ENCODE results near the gene ALK. TPM values are rescaled to one million over a fixed set of nuclear protein-coding genes. Genes with fewer than 3 reads are reported as not detected.

The ALK gene
- total RNA-seq, 2 donors from 2014 or later = under 0.01 to 0.26 TPM

GRCh38 chr2:29676886-29677453 is 244.4 kb downstream of the ALK start:
- DNase-seq = no peak
- intact Hi-C loops (cut with DNase I) = no loop called here
- TF ChIP-seq CTCF (IDR thresholded peaks at IDR 0.05) (no peak), POLR2A (IDR thresholded peaks at IDR 0.05) (no peak)

GRCh38 chr2:29664578-29664977 is 256.8 kb downstream of the ALK start:
- H3K27me3 ChIP-seq = no peaks in the 10 kb centered on the region
- H3K36me3 ChIP-seq (replicated peaks in 1 of 2; ENCODE audit: insufficient read depth in 1 of 2, low read depth in 2 of 2) = no peaks in the 10 kb centered on the region
- no peaks in the 10 kb centered on the region for H3K9me3 ChIP-seq
- intact Hi-C loops (cut with DNase I) = no loop called here
- no peaks in the 10 kb centered on the region for H3K4me1 ChIP-seq
- no peak overlapping the region for H3K4me3 ChIP-seq
- DNase-seq (no peak), ATAC-seq (no peak)
- TF ChIP-seq CTCF (IDR thresholded peaks at IDR 0.05) (no peak), POLR2A (IDR thresholded peaks at IDR 0.05) (no peak)
- 77 to 83% methylated on average over 2 of the region's 2 CpGs for WGBS, 2 donors
- H3K27ac ChIP-seq = no peak overlapping the region

More at GRCh38 chr2:29676886-29677453, 244.4 kb downstream of the ALK start:
- Histone ChIP-seq H3K27ac (no peak overlapping the region), H3K4me1 (no peaks in the 10 kb centered on the region), H3K9me3 (no peaks in the 10 kb centered on the region), H3K4me3 (no peak overlapping the region), H3K27me3 (no peaks in the 10 kb centered on the region), H3K36me3 (replicated peaks in 1 of 2; ENCODE audit: insufficient read depth in 1 of 2, low read depth in 2 of 2) (no peaks in the 10 kb centered on the region)
- no peak for ATAC-seq

GRCh38 chr2:29663268-29663667 is 258.1 kb downstream of the ALK start:
- DNase-seq (no peak), ATAC-seq (no peak)
- H3K27me3 ChIP-seq = no peaks in the 10 kb centered on the region
- no peak overlapping the region for H3K27ac ChIP-seq
- no peaks in the 10 kb centered on the region for H3K9me3 ChIP-seq
- H3K36me3 ChIP-seq (replicated peaks in 1 of 2; ENCODE audit: insufficient read depth in 1 of 2, low read depth in 2 of 2) = no peaks in the 10 kb centered on the region
- H3K4me3 ChIP-seq = no peak overlapping the region
- intact Hi-C loops (cut with DNase I) = no loop called here
- WGBS, 2 donors = 79 to 80% methylated on average over 3 of the region's 3 CpGs
- TF ChIP-seq POLR2A (IDR thresholded peaks at IDR 0.05) (no peak), CTCF (IDR thresholded peaks at IDR 0.05) (no peak)
- H3K4me1 ChIP-seq = no peaks in the 10 kb centered on the region

- no peak for DNase-seq
- Histone ChIP-seq H3K36me3 (replicated peaks in 1 of 2; ENCODE audit: insufficient read depth in 1 of 2, low read depth in 2 of 2) (no peaks in the 10 kb centered on the region), H3K4me1 (no peaks in the 10 kb centered on the region), H3K27me3 (no peaks in the 10 kb centered on the region), H3K9me3 (no peaks in the 10 kb centered on the region), H3K4me3 (no peak overlapping the region), H3K27ac (no peak overlapping the region)
- WGBS, 2 donors = 74 to 94% methylated on average over 2 of the region's 2 CpGs
- no peak for TF ChIP-seq POLR2A (IDR thresholded peaks at IDR 0.05)
- TF ChIP-seq CTCF (IDR thresholded peaks at IDR 0.05) = no peak
- intact Hi-C loops (cut with DNase I) = no loop called here
- no peak for ATAC-seq
Measured at GRCh38 chr2:29662861-29663260, 258.5 kb downstream of the ALK start.

- WGBS, 2 donors = 64 to 75% methylated on average over 2 of the region's 2 CpGs
- Histone ChIP-seq H3K27ac (no peak overlapping the region), H3K27me3 (no peaks in the 10 kb centered on the region), H3K9me3 (no peaks in the 10 kb centered on the region), H3K4me1 (no peaks in the 10 kb centered on the region), H3K4me3 (no peak overlapping the region), H3K36me3 (replicated peaks in 1 of 2; ENCODE audit: insufficient read depth in 1 of 2, low read depth in 2 of 2) (no peaks in the 10 kb centered on the region)
- no peak for DNase-seq
- ATAC-seq = no peak
- no peak for TF ChIP-seq POLR2A (IDR thresholded peaks at IDR 0.05)
- no peak for TF ChIP-seq CTCF (IDR thresholded peaks at IDR 0.05)
- intact Hi-C loops (cut with DNase I) = no loop called here
Measured at GRCh38 chr2:29660201-29660600, 261.2 kb downstream of the ALK start.
